ENCODE measurements around the gene RING1. TPM values are rescaled to one million over a fixed set of nuclear protein-coding genes. Genes with fewer than 3 reads are reported as not detected.

Gene RING1
- total RNA-seq, 3 donors from 2014 or later (not counting 1 experiment from before 2014, with no cell fraction given), result 34.5 to 40.3 (median 36.5) TPM

GRCh38 chr6:33251395-33252012, 43.2 kb downstream of the RING1 start:
- H3K4me1 ChIP-seq (ENCODE audit: control insufficient read depth, insufficient read depth, low read length), result peaks cover 28% of the 10 kb centered on the region
- Mint-ChIP-seq H3K36me3 (no peaks in the 10 kb centered on the region), H3K27me3 (ENCODE audit: low read depth in 2 of 2) (no peaks in the 10 kb centered on the region), H3K9me3 (no peaks in the 10 kb centered on the region), H3K4me1 (peaks cover 22 to 37% of the 10 kb centered on the region in 2 donors), H3K27ac (peak overlapping the region in 1 of 2 donors; percentile 95), H3K4me3 (peak overlapping the region; percentile 7)
- no peaks in the 10 kb centered on the region for H3K27me3 ChIP-seq (ENCODE audit: control insufficient read depth, insufficient read depth, low read length)
- no peak overlapping the region for H3K4me3 ChIP-seq (ENCODE audit: low read length)
- peaks cover 14% of the 10 kb centered on the region for H3K36me3 ChIP-seq (ENCODE audit: control insufficient read depth, insufficient read depth, low read length)
- ATAC-seq (no peak), DNase-seq (no peak)
- TF ChIP-seq CTCF (IDR thresholded peaks at IDR 0.05), result no peak
- intact Hi-C loops (cut with micrococcal nuclease), result no loop called here
- H3K27ac ChIP-seq (ENCODE audit: low read length), result no peak overlapping the region
- WGBS (ENCODE audit: insufficient coverage), result 89% methylated on average over 6 of the region's 6 CpGs
- no peaks in the 10 kb centered on the region for H3K9me3 ChIP-seq (ENCODE audit: control insufficient read depth, insufficient read depth, low read length)

- Mint-ChIP-seq H3K4me1 (peaks cover 22 to 37% of the 10 kb centered on the region in 2 donors), H3K9me3 (no peaks in the 10 kb centered on the region), H3K27ac (no peak overlapping the region), H3K4me3 (no peak overlapping the region), H3K27me3 (ENCODE audit: low read depth in 2 of 2) (no peaks in the 10 kb centered on the region), H3K36me3 (no peaks in the 10 kb centered on the region)
- H3K9me3 ChIP-seq (ENCODE audit: control insufficient read depth, insufficient read depth, low read length), result no peaks in the 10 kb centered on the region
- ATAC-seq, result no peak
- no peak overlapping the region for H3K4me3 ChIP-seq (ENCODE audit: low read length)
- intact Hi-C loops (cut with micrococcal nuclease), result no loop called here
- peaks cover 17% of the 10 kb centered on the region for H3K36me3 ChIP-seq (ENCODE audit: control insufficient read depth, insufficient read depth, low read length)
- no peak overlapping the region for H3K27ac ChIP-seq (ENCODE audit: low read length)
- no peaks in the 10 kb centered on the region for H3K27me3 ChIP-seq (ENCODE audit: control insufficient read depth, insufficient read depth, low read length)
- no peak for DNase-seq
- H3K4me1 ChIP-seq (ENCODE audit: control insufficient read depth, insufficient read depth, low read length), result peaks cover 27% of the 10 kb centered on the region
- no peak for TF ChIP-seq CTCF (IDR thresholded peaks at IDR 0.05)
Observed at GRCh38 chr6:33252759-33253158, 44.5 kb downstream of the RING1 start.

- no peak for TF ChIP-seq CTCF (IDR thresholded peaks at IDR 0.05)
Observed at GRCh38 chr6:33254591-33254990, 46.3 kb downstream of the RING1 start.

GRCh38 chr6:33259032-33259431, 50.7 kb downstream of the RING1 start:
- WGBS (ENCODE audit: insufficient coverage), result 98% methylated on average over 5 of the region's 5 CpGs
- Mint-ChIP-seq H3K27ac (no peak overlapping the region), H3K27me3 (ENCODE audit: low read depth in 2 of 2) (no peaks in the 10 kb centered on the region), H3K4me3 (no peak overlapping the region), H3K4me1 (peaks cover 0 to 6% of the 10 kb centered on the region in 2 donors), H3K36me3 (peaks cover 9% of the 10 kb centered on the region), H3K9me3 (no peaks in the 10 kb centered on the region)
- Histone ChIP-seq H3K27ac (ENCODE audit: low read length) (no peak overlapping the region), H3K4me3 (ENCODE audit: low read length) (no peak overlapping the region), H3K4me1 (ENCODE audit: control insufficient read depth, insufficient read depth, low read length) (no peaks in the 10 kb centered on the region), H3K36me3 (ENCODE audit: control insufficient read depth, insufficient read depth, low read length) (peaks cover 40% of the 10 kb centered on the region), H3K9me3 (ENCODE audit: control insufficient read depth, insufficient read depth, low read length) (no peaks in the 10 kb centered on the region), H3K27me3 (ENCODE audit: control insufficient read depth, insufficient read depth, low read length) (no peaks in the 10 kb centered on the region)
- DNase-seq (no peak), ATAC-seq (no peak)
- intact Hi-C loops (cut with micrococcal nuclease), result no loop called here
- no peak for TF ChIP-seq CTCF (IDR thresholded peaks at IDR 0.05)

More at GRCh38 chr6:33254591-33254990, 46.3 kb downstream of the RING1 start:
- ATAC-seq, result no peak
- DNase-seq, result no peak
- H3K9me3 Mint-ChIP-seq, result no peaks in the 10 kb centered on the region
- Histone ChIP-seq H3K27me3 (ENCODE audit: control insufficient read depth, insufficient read depth, low read length) (no peaks in the 10 kb centered on the region), H3K4me1 (ENCODE audit: control insufficient read depth, insufficient read depth, low read length) (peaks cover 12% of the 10 kb centered on the region), H3K36me3 (ENCODE audit: control insufficient read depth, insufficient read depth, low read length) (peaks cover 23% of the 10 kb centered on the region), H3K4me3 (ENCODE audit: low read length) (no peak overlapping the region), H3K9me3 (ENCODE audit: control insufficient read depth, insufficient read depth, low read length) (no peaks in the 10 kb centered on the region), H3K27ac (ENCODE audit: low read length) (no peak overlapping the region)
- intact Hi-C loops (cut with micrococcal nuclease), result no loop called here
- no peaks in the 10 kb centered on the region for H3K36me3 Mint-ChIP-seq
- 97% methylated on average over 3 of the region's 4 CpGs for WGBS (ENCODE audit: insufficient coverage)
- no peak overlapping the region for H3K27ac Mint-ChIP-seq
- H3K4me3 Mint-ChIP-seq, result no peak overlapping the region
- no peaks in the 10 kb centered on the region for H3K27me3 Mint-ChIP-seq (ENCODE audit: low read depth in 2 of 2)
- H3K4me1 Mint-ChIP-seq, result peaks cover 12 to 19% of the 10 kb centered on the region in 2 donors

Measured in natural killer cell (primary cell).